ENCODE results near the gene MIGA1.

DNA sequence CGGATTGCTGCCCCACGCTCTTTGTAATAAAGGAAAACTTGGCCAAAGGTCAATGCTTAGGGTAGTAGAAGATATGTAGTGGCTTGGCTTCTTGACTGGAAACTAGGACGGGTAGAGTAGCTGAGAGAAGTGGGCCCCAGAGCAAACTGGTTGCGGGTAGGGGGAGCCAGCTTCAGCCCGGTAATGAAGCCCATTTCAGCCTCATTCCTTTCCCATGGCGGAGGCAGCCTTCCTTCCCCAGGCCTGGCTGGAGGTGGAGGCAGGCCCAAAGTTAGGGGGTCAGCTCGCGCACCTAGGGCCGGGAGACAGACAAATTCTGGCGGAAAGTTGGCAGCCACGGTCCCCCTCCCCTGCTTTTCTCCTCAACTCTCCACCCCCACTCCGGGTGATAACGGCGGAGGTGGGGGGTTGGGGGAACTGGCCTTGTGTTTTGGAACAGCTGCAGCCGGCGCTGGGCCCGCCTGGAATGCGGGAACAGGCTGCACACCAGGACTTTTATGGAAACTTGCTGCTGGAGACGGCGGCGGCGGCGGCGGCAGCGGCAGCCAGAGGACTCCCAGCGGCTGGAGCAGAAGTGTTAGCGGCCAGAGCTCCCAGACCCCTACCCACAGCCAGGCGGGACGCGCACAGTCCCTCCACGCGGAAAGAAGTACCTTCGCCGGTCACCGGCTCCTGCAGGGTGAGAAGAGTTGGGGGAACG lies 108.8 kb downstream of the MIGA1 start, which contains the start of gene NEXN:
- TF ChIP-seq POLR2A (IDR thresholded peaks at IDR 0.05; ENCODE audit: low read length) = peak; percentile 17; the same call in 1 of the 2 replicates
- no peak for TF ChIP-seq CBX8 (IDR thresholded peaks at IDR 0.05)
- TF ChIP-seq, protein P1, sequence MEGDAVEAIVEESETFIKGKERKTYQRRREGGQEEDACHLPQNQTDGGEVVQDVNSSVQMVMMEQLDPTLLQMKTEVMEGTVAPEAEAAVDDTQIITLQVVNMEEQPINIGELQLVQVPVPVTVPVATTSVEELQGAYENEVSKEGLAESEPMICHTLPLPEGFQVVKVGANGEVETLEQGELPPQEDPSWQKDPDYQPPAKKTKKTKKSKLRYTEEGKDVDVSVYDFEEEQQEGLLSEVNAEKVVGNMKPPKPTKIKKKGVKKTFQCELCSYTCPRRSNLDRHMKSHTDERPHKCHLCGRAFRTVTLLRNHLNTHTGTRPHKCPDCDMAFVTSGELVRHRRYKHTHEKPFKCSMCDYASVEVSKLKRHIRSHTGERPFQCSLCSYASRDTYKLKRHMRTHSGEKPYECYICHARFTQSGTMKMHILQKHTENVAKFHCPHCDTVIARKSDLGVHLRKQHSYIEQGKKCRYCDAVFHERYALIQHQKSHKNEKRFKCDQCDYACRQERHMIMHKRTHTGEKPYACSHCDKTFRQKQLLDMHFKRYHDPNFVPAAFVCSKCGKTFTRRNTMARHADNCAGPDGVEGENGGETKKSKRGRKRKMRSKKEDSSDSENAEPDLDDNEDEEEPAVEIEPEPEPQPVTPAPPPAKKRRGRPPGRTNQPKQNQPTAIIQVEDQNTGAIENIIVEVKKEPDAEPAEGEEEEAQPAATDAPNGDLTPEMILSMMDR (IDR thresholded peaks at IDR 0.05) = no peak
- TF ChIP-seq, protein P2, sequence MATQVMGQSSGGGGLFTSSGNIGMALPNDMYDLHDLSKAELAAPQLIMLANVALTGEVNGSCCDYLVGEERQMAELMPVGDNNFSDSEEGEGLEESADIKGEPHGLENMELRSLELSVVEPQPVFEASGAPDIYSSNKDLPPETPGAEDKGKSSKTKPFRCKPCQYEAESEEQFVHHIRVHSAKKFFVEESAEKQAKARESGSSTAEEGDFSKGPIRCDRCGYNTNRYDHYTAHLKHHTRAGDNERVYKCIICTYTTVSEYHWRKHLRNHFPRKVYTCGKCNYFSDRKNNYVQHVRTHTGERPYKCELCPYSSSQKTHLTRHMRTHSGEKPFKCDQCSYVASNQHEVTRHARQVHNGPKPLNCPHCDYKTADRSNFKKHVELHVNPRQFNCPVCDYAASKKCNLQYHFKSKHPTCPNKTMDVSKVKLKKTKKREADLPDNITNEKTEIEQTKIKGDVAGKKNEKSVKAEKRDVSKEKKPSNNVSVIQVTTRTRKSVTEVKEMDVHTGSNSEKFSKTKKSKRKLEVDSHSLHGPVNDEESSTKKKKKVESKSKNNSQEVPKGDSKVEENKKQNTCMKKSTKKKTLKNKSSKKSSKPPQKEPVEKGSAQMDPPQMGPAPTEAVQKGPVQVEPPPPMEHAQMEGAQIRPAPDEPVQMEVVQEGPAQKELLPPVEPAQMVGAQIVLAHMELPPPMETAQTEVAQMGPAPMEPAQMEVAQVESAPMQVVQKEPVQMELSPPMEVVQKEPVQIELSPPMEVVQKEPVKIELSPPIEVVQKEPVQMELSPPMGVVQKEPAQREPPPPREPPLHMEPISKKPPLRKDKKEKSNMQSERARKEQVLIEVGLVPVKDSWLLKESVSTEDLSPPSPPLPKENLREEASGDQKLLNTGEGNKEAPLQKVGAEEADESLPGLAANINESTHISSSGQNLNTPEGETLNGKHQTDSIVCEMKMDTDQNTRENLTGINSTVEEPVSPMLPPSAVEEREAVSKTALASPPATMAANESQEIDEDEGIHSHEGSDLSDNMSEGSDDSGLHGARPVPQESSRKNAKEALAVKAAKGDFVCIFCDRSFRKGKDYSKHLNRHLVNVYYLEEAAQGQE (IDR thresholded peaks at IDR 0.05) = no peak
- no peak for TF ChIP-seq RAD21 (conservative IDR thresholded peaks at IDR 0.05 in 1 of 2, IDR thresholded peaks at IDR 0.05 in 1 of 2)
- no peak for TF ChIP-seq EP300 (IDR thresholded peaks at IDR 0.05)
- TF ChIP-seq MYC (IDR thresholded peaks at IDR 0.05; ENCODE audit: borderline replicate concordance, low read length) = no peak
- TF ChIP-seq JUN (IDR thresholded peaks at IDR 0.05) = no peak; a peak in 1 of 5 replicates
- TF ChIP-seq POLR2AphosphoS2 (conservative IDR thresholded peaks at IDR 0.05; ENCODE audit: low read length) = no peak
- TF ChIP-seq BHLHE40 (IDR thresholded peaks at IDR 0.05; ENCODE audit: low read depth, low read length) = no peak
- no peak for TF ChIP-seq GATA3 (IDR thresholded peaks at IDR 0.05; ENCODE audit: borderline replicate concordance)
- TF ChIP-seq HDAC2 (IDR thresholded peaks at IDR 0.05) = no peak
- TF ChIP-seq KDM1A (IDR thresholded peaks at IDR 0.05; ENCODE audit: low read depth) = no peak
- no peak for TF ChIP-seq MAZ (IDR thresholded peaks at IDR 0.05; ENCODE audit: borderline replicate concordance, low read depth, low read length)
